ENCODE data around the gene CLASRP.

CLASRP gene

DNA sequence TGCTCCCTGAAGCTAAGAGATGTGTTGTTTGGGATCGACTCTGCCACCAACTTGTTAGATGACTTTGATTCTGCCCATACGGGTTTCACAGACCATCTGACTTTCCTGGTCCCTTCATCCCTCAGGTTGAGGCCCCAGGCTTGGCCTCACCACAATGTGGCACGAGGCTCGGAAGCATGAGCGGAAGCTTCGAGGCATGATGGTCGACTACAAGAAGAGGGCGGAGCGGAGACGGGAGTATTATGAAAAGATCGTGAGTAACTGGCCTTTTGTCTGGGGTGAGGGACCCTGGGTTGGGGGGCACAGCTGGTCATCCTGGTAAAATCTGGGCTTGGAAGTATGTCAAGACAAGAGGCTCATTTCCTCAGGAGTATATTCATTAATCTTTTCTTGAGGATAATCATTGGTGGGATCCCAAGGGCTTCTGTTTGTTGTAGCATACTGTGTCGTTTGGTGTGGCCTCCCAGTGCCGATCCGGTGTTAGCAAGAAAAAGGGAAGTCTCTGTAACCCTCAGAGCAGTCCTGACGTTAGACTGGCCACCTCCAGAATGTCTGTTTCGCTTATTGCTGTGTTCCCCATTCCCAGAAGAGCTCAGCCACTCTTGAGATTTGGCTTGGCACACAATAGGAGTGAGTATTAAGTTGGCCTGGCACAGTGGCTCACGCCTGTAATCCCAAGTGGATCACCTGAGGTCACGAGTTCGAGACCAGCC, 1.4 kb downstream of the CLASRP start:
- H3K9me3 Mint-ChIP-seq: no peaks in the 10 kb centered on the region
- peaks cover 22% of the 10 kb centered on the region for H3K4me1 Mint-ChIP-seq
- H3K27ac Mint-ChIP-seq: peak overlapping the region in 2 of 3 experiments; percentile 10 to 85
- H3K27me3 Mint-ChIP-seq (ENCODE audit: low read depth): no peaks in the 10 kb centered on the region
- peaks cover 35% of the 10 kb centered on the region for H3K36me3 Mint-ChIP-seq (ENCODE audit: low read depth)
- peak overlapping the region; percentile 91 to 97 (median 94) for H3K4me3 Mint-ChIP-seq
- TF ChIP-seq, protein P1, sequence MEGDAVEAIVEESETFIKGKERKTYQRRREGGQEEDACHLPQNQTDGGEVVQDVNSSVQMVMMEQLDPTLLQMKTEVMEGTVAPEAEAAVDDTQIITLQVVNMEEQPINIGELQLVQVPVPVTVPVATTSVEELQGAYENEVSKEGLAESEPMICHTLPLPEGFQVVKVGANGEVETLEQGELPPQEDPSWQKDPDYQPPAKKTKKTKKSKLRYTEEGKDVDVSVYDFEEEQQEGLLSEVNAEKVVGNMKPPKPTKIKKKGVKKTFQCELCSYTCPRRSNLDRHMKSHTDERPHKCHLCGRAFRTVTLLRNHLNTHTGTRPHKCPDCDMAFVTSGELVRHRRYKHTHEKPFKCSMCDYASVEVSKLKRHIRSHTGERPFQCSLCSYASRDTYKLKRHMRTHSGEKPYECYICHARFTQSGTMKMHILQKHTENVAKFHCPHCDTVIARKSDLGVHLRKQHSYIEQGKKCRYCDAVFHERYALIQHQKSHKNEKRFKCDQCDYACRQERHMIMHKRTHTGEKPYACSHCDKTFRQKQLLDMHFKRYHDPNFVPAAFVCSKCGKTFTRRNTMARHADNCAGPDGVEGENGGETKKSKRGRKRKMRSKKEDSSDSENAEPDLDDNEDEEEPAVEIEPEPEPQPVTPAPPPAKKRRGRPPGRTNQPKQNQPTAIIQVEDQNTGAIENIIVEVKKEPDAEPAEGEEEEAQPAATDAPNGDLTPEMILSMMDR (IDR thresholded peaks at IDR 0.05; ENCODE audit: unreplicated experiment in 3 of 3): no peak

DNA sequence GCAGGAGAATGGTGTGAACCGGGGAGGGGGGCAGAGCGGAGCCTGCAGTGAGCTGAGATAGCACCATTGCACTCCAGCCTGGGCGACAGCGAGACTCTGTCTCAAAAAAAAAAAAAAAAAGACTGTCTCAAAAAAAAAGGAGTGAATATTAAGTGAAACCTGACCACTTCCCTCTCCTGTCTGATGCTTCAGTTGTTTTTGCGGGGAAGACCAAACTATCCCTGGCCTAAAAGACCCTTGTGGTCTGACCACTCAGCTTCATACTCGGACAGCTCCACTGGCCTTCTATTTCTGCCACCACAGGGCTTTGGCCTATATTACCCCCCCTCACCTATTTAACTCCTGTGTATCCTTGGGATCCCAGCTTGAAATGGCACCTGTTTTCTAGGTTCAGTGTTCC, 2.3 kb downstream of the CLASRP start:
- peaks cover 22% of the 10 kb centered on the region for H3K4me1 Mint-ChIP-seq
- H3K27ac Mint-ChIP-seq: no peak overlapping the region
- H3K27me3 Mint-ChIP-seq (ENCODE audit: low read depth): no peaks in the 10 kb centered on the region
- no peaks in the 10 kb centered on the region for H3K9me3 Mint-ChIP-seq
- peaks cover 41% of the 10 kb centered on the region for H3K36me3 Mint-ChIP-seq (ENCODE audit: low read depth)
- TF ChIP-seq, protein P1 (IDR thresholded peaks at IDR 0.05; ENCODE audit: unreplicated experiment in 3 of 3): no peak
- peak overlapping the region; percentile 67 to 83 (median 78) for H3K4me3 Mint-ChIP-seq

DNA sequence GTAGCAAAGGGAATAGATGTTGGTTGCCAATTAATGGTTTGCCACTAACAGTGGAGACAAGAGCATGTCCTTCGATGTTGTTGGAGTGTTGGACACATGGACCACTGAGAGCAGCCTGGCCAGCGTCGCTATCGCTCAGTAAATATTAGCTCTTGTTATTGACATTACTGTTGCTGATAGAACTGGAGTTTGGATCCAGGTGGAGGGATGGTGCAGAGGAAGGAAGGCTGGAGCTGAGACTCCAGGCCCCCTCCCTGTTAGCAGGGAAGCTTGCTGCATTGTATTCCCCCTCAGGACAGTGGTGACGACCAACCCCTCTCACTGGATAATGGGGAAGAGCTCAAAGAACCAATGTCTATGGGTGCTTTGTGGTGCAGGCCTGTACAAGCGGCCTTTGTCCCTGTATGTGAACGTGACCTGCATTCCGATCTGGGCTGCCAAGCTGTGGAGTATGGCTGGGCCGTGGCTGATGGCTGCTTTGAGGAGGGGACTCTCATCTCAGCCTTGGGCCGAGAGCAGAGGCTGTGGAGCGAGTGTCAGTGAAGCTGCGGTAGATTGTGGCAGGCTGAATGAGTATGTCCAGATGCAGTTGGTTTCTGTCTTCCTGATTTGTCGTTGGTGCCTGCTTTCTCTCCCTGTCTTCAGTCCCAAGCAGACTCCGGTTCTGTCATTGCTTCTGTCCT, 7.0 kb downstream of the CLASRP start:
- Mint-ChIP-seq H3K4me1 (peaks cover 10% of the 10 kb centered on the region), H3K9me3 (no peaks in the 10 kb centered on the region), H3K27me3 (ENCODE audit: low read depth) (no peaks in the 10 kb centered on the region), H3K27ac (peak overlapping the region in 1 of 3 experiments; percentile 25), H3K36me3 (ENCODE audit: low read depth) (peaks cover 45% of the 10 kb centered on the region), H3K4me3 (no peak overlapping the region)
- TF ChIP-seq, protein P1 (IDR thresholded peaks at IDR 0.05; ENCODE audit: unreplicated experiment in 3 of 3): no peak

DNA sequence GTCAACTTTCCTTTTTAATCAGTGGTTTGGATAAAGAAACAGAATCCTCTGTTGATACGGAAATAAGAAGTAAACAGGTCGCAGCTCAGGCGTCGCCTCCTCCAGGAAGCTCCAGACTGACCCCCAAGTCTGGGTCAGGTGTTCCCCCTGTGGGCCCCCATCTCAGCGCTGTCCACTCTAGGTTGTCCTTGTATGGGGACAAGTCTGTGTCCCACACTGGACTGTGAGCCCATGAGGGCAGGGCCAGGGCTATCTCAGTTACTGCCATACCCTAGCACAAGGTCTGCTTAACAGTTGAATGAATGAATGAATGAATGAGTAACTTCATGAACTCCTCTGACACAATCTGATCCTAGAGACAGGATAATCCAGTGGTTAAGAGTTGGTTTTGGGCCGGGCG, 7.5 kb downstream of the CLASRP start:
- H3K4me3 Mint-ChIP-seq: no peak overlapping the region
- H3K36me3 Mint-ChIP-seq (ENCODE audit: low read depth): peaks cover 44% of the 10 kb centered on the region
- TF ChIP-seq, protein P1 (IDR thresholded peaks at IDR 0.05; ENCODE audit: unreplicated experiment in 3 of 3): no peak
- peaks cover 7% of the 10 kb centered on the region for H3K4me1 Mint-ChIP-seq
- no peaks in the 10 kb centered on the region for H3K9me3 Mint-ChIP-seq
- no peaks in the 10 kb centered on the region for H3K27me3 Mint-ChIP-seq (ENCODE audit: low read depth)
- no peak overlapping the region for H3K27ac Mint-ChIP-seq

DNA sequence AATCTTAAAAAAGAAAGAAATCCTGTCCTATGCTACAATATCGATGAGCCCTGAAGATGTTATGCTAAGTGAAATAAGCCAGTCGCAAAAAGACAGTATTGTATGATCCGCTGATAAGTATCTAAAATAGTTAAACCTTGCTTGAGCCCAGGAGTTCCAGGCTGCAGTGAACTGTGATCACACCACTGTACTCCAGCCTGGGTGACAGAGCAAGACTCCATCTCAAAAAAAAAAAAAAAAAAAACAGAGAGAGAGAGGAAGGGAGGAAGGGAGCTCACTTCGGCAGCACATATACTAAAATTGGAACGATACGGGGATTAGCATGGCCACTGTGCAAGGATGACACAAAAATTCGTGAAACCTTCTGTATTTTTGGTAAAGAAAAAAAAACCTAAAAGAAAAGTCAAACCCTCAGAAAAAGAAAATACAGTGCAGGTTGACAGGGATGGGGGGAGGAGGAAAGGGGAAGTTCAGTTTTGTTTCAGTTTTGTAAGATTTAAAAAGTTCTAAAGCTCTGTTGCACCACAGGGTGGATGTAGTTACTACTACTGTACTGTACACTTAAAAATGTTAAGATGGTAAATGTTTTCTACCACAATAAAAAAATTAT, 8.4 kb downstream of the CLASRP start:
- H3K36me3 Mint-ChIP-seq (ENCODE audit: low read depth): peaks cover 41% of the 10 kb centered on the region
- no peaks in the 10 kb centered on the region for H3K4me1 Mint-ChIP-seq
- no peak overlapping the region for H3K4me3 Mint-ChIP-seq

More for the DNA sequence above, 8.4 kb downstream of the CLASRP start:
- Mint-ChIP-seq H3K27ac (peak overlapping the region in 1 of 3 experiments; percentile 34), H3K27me3 (ENCODE audit: low read depth) (no peaks in the 10 kb centered on the region), H3K9me3 (no peaks in the 10 kb centered on the region)
- TF ChIP-seq, protein P1 (IDR thresholded peaks at IDR 0.05; ENCODE audit: unreplicated experiment in 3 of 3): no peak
